ENCODE results near the gene ACVR1.

ACVR1 gene

GRCh38 chr2:157691695-157692094, 184.4 kb downstream of the ACVR1 start:
- DNase-seq: no peak

DNA sequence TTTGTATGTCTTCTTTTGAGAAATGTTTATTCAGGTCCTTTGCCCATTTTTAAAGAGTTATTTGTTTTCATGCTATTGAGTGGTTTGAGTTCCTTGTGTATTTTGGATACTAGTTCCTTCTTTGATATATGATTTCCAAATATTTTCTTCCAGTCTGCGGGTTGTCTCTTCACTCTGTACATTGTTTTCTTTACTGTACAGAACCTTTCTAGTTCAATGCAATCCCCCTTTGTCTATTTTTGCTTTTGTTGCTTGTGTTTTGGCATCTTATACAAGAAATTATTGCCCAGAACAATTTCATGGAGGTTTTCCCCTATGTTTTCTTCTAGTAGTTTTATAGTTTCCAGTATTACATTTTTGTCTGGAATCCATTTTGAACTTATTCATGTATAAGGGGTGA, 185.0 kb downstream of the ACVR1 start:
- no peak for DNase-seq

All from activated gamma-delta T cell treated with Interleukin-2 at 50 U/mL for 16 hours (primary cell).